ENCODE results near the gene LHCGR.
"Not testable (repeated sequence)": the region's sequence is repeated elsewhere in the genome, so short reads cannot be mapped to it uniquely, and the experiment has no call there.

LHCGR gene

DNA sequence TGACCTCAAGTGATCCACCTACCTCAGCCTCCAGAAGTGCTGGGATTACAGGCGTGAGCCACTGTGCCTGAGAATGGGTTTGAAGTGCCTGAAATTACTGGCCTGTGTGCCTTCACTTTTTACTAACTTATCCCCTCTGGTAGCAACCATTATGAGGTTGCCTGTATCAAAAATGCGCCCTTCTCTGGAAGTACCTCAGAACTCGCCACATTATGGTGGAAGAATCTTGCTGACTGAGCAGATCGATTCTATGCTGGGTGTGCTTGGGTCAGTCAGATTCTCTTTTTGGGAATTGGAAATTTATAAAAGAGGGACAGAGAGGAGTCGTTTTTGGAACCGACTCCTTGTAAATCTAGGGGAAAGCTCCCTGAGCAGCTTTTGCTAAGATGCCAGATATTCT is 8.2 kb downstream of the LHCGR start:
- no peak for DNase-seq (ENCODE audit: low read depth in 2 of 3, low spot score in 2 of 3)

DNA sequence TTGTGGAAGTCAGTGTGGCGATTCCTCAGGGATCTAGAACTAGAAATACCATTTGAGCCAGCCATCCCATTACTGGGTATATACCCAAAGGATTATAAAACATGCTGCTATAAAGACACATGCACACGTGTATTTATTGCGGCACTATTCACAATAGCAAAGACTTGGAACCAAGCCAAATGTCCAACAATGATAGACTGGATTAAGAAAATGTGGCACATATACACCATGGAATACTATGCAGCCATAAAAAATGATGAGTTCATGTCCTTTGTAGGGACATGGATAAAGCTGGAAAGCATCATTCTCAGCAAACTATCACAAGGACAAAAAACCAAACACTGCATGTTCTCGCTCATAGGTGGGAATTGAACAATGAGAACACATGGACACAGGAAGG is 16.3 kb downstream of the LHCGR start:
- DNase-seq (ENCODE audit: low read depth in 2 of 3, low spot score in 2 of 3): not testable (repeated sequence)

DNA sequence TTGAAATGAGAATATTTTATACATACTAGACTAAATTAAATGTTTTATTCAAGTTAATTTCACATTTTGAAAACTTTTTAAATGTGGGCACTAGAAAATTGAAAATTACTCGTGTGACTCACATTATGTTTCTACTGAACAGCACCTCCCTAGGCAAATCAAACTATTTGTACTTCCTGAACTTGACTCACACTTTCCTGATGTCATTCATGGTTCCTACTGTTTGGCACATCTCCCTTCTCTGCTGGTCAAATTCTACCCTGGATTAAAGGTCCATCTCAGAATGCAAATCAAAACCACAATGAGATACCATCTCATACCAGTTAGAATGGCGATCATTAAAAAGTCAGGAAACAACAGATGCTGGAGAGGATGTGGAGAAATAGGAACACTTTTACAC is 16.7 kb downstream of the LHCGR start:
- DNase-seq (ENCODE audit: low read depth in 2 of 3, low spot score in 2 of 3): no peak

DNA sequence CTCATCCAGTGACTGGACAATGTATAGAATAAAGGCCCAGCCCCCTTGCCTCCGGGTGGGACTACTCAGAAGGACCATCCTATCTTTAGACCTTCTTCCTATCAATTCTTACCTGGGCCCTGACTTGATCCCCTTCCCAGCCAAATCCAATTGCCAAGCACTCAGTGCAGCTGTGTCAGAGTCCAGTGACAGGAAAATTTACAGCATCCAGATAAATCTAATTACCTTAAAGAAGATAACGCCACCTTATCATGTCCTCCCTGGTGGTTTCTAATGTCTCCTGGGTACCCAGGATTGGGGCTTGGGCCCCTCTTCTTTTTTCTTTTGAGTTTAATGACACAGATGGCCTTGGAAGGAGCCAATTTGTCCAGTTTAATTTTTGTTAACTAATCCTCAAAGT is 19.3 kb downstream of the LHCGR start:
- no peak for DNase-seq (ENCODE audit: low read depth in 2 of 3, low spot score in 2 of 3)

DNA sequence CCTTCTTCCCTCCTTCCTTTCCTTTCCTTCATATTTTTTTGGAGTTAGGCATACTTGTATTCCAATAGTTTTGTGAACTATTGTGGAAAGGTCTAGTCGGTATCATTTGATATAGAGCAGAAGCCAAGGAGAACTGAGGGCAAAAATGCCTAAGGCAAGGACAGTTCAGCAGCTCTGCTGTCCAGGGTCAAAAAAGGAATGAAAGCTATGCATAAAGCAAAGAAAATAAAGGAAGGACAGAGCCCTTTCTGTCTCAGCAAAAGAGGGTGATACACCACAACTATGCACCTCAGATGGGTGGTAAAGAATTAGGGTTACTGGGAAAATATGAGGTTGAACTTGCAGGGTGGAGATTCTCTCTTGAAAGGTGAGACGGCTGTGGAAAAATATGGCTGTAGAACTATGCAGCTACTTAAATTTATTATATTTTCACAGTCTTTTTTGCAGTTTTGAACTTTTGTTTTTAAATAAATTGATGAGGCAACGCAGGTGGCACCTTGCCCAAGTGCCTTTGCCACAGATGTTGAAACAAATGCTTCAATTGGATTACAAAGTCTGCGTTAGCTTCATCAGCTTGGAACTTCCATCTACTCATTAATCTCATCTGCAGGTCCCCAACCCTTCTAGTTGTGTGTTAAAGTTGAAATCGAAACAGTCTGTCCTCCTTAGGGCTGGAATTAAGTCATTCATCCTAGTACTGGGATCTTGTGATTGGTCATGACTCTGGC is 20.8 kb downstream of the LHCGR start:
- no peak for DNase-seq (ENCODE audit: low read depth in 2 of 3, low spot score in 2 of 3)

DNA sequence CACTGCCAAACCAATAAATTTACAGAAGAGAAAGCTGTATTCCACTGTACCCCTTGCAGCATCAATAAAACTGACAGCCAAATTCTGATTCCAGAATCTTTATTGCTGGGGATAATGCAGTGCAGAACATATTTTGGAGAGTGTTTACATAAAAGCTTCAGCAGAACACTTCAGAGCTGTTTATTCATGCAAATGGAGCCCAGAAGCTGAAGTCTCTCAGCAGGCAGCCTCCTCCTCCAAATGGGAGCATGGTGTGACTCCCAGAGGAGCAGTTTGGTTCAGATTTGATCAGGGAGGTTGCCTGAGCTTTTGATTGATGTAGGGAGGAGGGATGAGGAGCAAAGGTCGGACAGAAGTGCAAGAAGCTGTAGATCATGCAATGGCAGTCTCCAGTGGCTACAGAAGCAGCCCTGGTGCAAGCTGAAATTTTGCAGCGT is 22.4 kb downstream of the LHCGR start:
- DNase-seq (ENCODE audit: low read depth in 2 of 3, low spot score in 2 of 3): no peak

DNA sequence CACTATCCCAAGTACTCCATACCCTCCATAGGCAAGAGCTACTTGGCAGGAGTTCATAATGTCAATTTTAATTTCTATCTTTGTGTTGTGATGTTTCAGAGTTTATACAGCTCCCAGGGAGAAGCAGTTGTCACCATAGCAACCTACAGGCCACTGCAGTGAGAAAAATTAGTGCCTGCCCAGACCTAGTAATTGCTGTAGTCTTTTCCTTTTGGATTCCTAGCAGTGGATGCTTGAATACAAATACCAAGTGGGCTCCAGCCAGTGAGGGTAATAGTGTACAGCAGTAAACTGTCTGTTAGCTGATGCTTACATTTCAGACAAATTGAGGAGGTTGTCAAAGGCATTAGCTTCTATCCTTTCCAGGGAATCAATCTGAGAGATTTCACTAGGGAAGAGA is 26.7 kb downstream of the LHCGR start:
- no peak for DNase-seq (ENCODE audit: low read depth in 2 of 3, low spot score in 2 of 3)

DNA sequence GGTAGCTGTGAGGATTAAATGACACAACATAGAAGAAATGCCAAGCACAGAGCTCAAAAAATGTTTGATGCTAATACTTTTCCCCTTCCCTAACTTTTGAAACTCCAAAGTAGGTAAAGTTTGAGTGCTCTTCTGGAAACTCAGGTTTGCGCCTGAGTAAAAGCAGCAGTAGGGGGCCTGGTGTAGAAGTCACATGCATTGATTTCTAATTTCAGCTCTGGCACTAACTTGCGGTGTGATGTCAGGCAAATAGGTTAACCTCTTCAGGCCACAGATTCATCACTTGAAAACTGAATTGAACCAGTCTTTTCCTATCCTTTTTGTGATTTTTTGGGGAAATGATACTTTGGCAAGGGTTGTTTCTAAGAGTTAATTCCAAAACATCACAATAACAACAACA is 27.2 kb downstream of the LHCGR start:
- DNase-seq (ENCODE audit: low read depth in 2 of 3, low spot score in 2 of 3): no peak

DNA sequence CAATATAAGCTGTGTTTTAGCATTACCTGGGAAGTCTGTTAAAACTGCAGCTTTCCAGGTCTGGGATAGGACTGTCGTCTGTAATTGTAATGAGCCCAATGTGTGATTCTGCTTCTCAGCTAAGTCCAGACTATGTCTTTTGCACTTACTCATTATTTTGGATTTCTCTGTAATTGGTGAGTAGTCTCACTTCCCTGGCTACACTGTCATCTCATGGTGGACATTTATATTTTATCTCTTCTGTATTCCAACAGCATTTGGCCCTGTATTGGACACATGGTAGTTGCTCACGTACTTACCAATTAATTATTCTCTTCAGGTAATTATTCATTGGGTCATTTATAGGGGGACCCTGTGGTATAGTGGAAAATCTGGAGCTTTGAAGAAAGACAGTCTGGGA is 28.0 kb downstream of the LHCGR start:
- DNase-seq (ENCODE audit: low read depth in 2 of 3, low spot score in 2 of 3): no peak

DNA sequence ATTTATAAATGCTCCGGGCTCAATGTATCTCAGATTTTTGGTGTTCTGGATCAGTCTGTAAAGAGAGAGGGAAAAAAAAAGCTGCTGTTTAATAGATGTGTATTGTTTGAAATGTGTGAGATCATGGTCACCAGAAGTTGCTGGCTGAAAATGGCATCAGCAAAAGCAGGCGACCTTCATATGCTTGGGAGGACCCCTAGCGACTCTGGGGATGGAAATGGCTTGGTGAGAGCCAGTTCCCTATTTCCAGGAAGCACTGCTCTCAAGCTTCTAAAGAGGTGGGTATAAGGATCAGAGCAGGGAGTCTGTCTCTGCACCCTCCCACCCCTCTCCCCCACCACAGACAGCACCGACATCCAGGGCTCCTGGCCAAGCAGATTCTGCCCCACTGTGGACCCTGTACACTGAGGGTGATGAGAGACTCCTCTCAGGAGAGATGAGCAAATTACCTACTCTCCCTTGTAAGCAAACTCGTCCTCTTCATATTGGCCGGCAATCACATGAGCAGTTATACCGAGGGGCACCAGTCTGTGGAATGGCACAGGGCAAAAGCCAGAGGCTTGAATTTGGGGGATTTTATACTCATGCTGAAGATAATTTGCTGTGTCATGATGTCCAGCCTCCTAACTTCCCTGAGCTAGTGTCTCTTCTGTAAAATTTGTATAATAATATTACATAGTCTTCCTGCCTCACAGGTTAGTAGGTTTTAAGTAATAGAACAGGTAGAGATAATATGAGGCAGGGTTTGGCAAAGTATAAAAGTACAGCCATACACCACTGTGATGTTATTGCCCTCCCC is 29.6 kb downstream of the LHCGR start:
- no peak for DNase-seq (ENCODE audit: low read depth in 2 of 3, low spot score in 2 of 3)

DNA sequence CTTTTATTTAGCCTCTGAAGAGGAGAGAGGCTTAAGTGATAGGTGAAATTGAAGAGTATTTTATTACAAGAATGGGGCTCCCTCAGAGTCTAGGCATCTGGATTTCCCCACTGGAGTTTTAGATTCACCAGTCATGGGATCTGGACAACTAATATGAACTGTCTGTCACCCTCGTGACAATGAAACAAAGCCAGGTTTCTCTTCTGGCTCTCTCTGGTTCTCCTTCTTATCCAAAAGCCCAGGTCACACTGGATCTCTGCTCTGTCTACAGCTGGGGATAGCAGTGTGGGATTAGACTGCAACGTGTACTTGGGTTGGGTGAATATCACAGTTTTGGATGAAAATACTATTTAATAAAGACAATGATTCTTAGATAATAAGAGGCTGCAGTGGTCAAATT is 31.2 kb downstream of the LHCGR start:
- DNase-seq (ENCODE audit: low read depth in 2 of 3, low spot score in 2 of 3): no peak

DNA sequence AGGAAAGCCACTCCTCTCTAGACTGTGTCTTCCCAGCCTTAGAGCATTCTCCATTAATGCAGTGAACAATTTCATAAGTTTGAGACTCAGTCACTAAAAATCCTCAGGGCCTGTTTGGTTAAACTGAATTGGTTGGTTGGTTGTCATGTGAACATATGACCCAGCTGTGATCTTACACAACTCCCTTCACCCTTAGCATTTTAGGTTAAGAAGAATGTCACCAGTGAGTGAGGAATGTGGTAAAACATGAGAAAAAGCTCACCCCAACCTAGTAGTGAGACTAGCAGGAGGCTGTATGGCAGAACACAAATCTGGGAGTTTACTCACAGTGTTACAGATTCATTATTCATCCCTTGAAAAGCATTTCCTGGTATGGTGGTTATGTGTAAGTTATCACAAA is 32.4 kb downstream of the LHCGR start:
- no peak for DNase-seq (ENCODE audit: low read depth in 2 of 3, low spot score in 2 of 3)

DNA sequence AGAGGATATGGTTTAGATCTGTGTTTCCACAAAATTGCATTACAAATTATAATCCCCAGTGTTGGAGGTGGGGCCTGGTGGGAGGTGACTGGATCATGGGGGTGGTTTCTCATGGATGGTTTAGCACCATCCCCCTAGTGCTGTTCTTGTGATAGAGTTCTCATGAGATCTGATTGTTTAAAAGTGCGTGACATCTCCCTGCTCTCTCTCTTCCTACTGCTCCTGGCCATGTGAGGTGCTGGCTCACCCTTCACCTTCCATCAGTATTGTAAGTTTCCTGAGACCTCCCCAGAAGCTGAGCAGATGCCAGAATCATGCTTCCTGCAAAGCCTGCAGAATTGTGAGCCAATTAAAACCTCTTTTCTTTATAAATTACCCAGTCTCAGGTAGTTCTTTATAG is 33.1 kb downstream of the LHCGR start:
- DNase-seq (ENCODE audit: low read depth in 2 of 3, low spot score in 2 of 3): no peak

DNA sequence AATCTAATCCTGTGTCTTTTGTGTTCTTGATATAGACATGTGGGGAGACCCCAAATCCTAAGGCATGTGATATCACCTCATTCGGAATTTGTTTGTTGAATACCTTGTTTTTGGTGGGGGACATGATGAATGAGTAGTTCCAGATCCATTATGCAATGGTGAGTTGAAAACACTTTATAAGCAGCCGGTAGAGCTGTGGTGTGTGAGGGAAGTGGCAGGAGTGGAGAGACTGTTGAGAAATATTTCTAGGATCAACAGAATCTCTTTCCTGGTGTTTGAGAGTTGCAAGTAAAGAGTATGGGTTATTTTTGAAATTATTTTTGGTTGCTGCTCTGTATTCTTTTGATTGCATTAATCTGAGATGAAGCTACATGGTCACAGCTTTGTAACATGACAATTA is 34.4 kb downstream of the LHCGR start:
- DNase-seq (ENCODE audit: low read depth in 2 of 3, low spot score in 2 of 3): no peak

DNA sequence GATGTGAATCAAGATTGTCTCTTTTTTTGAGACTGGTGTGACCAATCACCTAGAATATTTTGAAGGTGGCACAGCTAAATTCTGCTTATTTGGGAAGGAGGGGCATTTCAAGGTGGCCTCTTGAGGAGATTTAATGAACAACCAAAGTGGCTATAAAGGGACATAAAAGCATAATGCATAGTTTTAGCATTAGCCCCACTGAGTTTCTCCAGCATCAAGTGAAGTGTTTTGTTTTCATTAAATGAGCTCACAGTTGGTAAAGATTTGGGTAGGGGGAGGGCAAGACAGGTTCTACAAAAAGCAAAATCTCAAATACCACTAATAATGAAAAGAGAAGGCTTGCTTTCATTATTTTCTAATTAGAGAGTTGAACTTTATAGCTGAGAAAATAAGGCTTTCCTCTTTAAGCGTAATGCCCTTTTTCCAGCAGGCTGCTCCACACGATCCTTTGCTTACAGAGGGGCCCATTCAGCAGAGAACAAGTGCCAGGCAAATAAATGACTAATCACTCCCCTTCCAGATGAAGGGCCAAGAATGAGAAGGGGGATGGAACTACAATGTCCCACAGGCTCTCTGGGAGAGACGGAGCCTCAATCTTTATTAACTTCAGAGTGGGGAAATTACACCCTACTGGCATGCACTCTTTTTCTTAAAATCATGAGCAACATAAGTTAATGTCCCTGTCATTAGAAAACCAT is 35.9 kb downstream of the LHCGR start:
- DNase-seq (ENCODE audit: low read depth in 2 of 3, low spot score in 2 of 3): no peak

DNA sequence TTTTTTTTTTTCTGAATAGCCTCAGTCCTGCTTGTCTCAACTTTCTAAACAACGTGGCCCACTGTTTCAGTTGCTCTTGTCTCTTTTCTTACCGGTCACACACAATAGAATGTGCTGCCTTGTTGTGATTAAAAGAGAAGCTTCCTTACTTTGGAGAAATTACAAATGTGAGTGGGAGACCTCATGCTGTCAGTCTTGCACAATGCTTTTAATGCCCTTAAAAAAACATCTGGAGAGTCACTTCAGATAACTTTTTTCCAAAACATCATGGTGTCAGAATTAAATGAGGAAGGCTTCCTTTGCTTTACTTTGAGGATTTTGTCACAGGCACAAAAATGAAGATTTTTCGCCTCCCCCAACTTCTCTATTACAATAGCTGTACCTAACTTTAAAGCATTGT is 37.7 kb downstream of the LHCGR start:
- DNase-seq (ENCODE audit: low read depth in 2 of 3, low spot score in 2 of 3): no peak

DNA sequence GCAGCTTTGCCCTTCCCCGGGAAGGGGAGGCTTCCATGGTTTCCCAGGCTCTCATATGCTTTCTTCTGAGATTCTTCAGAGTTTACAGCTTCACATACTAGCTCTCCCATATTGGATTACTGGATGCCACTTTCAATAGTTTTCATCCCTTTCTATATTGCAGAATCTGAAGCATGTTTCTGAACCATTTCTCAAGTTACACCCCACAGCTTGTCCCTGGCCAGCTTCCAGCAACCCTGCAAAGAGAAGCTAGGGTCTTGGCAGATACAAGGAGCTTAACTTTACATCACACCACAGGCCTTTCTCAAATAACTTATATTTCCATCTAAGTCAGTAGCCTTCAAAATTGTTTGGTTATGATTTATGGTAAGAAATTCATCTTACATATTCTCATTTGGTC is 39.6 kb downstream of the LHCGR start:
- no peak for DNase-seq (ENCODE audit: low read depth in 2 of 3, low spot score in 2 of 3)

DNA sequence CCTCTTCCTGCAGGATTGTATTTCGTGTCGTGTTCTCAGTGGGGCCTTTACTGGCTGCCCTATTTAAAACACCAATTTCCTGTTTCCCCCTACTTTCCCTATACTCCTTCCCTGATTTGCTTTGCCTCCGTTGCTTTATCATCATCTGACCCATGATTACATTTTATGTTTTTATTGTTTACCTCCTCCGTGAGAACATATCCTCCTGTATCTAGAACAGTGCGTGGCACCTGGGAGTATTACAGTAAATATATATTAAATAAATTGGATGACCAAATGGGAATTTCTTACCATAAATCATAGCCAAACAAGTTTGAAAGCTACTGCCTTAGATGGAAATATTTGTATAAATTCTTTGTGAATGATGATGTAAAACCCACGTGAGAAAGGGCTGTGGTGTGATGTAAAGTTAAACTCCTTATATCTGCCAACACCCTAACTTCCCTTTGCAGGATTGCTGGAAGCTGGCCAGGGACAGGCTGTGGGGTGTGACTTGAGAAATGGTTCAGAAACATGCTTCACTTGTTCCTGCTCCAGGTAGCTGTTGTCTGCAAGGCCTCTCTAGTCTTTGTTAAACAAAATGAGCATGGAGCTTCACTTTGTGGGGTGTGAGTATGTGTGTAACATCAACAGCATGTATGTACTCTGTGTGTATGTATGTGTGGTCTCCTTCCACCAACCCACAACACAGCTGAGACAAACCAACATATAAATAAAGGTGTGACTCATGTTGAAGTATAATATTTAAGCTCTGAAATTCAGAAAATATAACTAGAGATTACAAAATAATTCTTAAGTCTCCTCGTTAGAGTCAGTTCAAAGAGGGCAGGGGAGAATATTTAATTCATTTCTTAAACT is 40.3 kb downstream of the LHCGR start:
- no peak for DNase-seq (ENCODE audit: low read depth in 2 of 3, low spot score in 2 of 3)

DNA sequence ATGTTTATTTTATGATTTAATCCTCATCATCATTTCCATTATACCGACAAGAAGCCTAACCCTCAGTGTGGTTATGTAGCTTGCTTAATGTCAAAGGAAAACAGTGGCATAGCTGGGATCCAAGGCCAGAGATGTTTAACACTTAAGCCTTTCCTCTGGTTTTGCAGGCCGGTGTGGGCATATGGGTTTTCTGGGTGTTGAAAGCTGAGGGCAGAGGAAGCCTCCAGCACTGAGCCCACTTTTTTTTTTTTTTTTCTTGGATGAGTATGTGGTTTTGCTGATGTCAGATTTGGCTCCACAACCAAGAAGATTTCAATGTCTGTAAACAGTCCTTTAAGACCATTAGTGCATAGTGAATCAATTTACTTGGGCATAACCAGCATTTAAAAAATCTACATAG is 41.3 kb downstream of the LHCGR start:
- no peak for DNase-seq (ENCODE audit: low read depth in 2 of 3, low spot score in 2 of 3)

DNA sequence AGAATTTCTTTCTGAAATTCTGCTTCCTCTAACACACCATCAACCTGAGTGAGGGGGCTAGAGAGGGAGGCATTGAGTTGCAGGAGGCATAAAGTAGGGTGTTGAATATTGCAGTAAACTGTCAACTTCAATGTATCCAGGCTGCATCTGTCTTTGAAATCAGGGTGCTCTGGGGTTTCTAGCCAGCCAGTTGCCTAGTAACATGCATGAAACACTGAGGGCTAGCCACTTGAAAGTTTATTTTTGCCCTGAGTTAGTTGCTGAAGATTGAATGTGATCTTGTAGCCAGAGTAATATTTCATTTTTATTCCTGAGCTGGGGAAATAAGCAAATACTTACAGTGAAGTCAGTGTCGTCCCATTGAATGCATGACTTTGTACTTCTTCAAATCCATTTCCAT is 41.9 kb downstream of the LHCGR start:
- DNase-seq (ENCODE audit: low read depth in 2 of 3, low spot score in 2 of 3): no peak

DNA sequence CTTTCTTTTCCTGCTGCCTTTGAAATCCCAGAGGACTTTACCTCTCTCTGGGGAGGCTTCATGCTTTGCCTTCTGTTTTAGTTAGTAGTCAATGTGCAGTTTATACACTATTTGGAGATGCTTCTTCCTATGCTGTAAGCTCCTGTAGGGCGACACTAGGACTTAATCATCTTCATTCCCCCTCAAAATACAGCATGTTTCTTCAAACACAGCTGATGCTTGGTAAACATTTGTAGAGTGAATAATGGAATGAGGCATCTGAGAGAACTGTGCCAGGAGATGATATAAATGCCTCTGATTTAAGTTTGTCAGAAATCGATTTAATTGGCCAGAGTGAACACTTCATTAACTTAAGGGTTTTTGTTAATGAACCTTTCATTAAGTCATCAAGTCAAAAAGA is 43.4 kb downstream of the LHCGR start:
- no peak for DNase-seq (ENCODE audit: low read depth in 2 of 3, low spot score in 2 of 3)
